ENCODE results near the gene NEIL3.

Gene NEIL3

DNA sequence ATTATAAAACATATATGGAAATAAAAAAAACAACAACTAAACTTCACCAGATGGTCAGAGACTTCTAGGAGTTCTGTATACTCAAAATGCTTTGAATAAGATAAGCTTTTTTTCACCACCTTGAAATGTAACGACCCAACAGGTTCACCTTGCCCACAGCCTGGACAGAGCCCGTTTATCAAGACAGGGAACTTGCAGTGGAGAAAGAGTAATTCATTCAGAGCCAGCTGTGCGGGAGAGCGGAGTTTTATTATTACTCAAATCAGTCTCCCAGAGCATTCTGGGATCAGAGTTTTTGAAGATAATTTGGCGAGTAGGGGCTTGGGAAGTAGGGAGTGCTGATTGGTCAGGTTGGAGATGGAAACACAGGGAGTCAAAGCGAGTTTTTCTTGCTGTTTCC is 94.1 kb downstream of the NEIL3 start:
- H3K4me3 ChIP-seq (ENCODE audit: low read depth, low read length), result no peak overlapping the region
- no peak for DNase-seq (ENCODE audit: low read depth)

DNA sequence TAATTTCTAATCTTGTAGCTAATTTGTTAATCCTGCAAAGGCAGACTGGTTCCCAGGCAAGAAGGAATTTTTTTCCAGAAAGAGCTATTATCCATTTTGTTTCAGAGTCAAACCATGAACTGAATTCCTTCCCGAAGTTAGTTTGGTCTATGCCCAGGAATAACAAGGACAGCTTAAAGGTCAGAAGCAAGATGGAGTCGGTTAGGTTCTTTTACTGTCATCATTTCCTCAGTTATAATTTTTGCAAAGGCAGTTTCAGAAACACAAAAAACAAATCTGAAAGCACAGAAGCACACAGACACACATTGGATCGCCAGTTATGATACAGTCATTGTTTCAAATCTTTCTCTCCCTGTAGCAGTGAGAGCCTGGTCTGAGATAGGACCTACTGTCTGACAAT is 94.7 kb downstream of the NEIL3 start:
- no peak overlapping the region for H3K4me3 ChIP-seq (ENCODE audit: low read depth, low read length)
- DNase-seq (ENCODE audit: low read depth), result no peak

DNA sequence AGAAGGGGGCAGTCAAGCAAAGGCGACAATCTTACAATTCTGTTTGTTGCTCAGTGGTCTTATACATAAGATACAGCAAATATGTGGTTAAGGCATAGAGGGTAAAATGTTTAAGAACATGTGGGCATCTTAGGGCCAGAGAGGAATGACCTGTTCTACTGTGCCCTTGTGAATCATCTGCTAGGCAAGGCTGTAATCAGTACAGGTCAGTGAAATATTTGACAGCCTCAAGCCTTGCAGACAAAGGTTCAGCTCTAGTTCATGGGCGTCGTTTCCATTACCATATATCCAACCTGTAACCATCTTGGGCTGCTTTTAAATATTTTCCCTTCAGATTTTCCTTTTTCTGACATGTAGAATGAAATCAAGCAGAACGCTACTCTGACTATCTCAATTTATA is 95.3 kb downstream of the NEIL3 start:
- H3K4me3 ChIP-seq (ENCODE audit: low read depth, low read length), result no peak overlapping the region
- DNase-seq (ENCODE audit: low read depth), result no peak

DNA sequence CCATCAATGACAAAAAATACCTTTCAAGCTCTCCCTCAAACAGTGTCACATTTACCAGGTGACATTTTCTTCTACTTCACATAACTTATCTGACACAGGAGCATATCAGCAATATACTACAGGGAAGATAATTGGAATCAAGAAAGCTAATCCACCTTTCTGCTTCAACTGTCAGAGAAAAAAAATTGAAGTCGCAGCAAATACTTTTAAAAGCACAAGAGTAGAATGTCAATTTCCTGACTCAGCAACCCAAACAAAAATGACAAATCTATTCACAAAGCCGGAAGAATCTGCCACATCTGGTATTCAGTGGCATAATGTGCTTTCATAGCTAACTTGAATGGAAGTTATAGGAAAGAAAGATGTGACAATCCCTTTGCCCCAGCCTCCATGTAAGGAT is 95.8 kb downstream of the NEIL3 start:
- no peak for DNase-seq (ENCODE audit: low read depth)
- no peak overlapping the region for H3K4me3 ChIP-seq (ENCODE audit: low read depth, low read length)

DNA sequence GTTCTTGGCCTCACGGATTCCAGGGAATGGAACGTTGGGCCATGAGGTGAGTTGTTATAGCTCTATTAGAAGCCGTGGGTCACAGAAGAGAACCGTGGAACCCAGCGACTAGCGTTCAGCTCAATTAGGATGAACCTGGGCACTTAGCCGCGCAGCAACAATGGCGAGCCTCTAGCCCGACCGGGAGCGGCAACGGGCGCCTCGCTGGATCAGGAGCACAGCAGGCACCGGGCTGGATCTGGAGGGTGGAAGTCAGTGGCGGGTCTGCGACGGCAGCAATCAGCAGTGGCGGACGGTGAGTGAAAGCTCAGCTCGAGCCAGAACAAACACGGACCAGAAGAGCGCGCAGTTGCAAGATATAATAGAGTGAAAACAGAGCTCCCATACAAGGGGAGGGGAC is 98.3 kb downstream of the NEIL3 start:
- DNase-seq (ENCODE audit: low read depth), result no peak
- H3K4me3 ChIP-seq (ENCODE audit: low read depth, low read length), result no peak overlapping the region

DNA sequence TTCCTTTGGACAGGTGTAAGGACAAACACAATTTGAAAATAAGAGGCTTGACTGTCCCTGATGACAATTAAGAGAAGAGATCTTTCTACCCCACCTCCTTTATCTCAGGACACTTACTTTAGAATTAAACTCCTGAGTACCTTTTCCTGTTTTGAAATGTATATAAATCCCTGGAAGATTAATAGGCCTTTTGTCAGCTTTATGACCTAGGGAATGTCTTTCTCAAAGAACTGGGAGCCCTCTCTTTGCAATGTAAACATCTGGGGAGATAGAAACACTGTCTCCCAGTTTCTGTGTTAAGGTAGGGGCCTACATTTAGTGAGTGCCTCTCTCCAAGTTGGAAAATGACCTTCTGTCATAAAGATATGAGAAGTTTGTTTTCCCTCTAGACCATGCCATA is 100.9 kb downstream of the NEIL3 start:
- DNase-seq (ENCODE audit: low read depth), result no peak
- H3K4me3 ChIP-seq (ENCODE audit: low read depth, low read length), result no peak overlapping the region

DNA sequence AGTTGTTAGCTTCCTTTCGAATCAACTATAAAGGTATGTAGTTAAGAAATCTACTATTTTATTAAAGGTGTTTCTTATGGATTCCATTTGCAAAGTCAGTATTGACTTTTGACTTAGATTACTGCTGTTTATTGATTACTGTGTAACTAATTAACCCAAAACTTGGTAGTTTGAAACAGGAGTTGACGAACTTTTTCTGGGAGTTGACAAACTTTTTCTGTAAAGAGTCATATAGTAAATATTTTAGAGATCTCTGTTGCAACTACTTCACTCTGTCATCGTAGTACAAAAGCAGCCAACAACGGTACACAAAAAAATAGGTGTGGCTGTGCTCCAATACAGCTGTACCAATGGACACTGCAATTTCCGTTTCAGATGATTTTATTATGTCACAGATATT is 102.3 kb downstream of the NEIL3 start:
- H3K4me3 ChIP-seq (ENCODE audit: low read depth, low read length), result no peak overlapping the region
- DNase-seq (ENCODE audit: low read depth), result no peak

Measured in skeletal muscle cell (primary cell).